ENCODE measurements around the gene ANXA4.
"Not testable (repeated sequence)": the region's sequence is repeated elsewhere in the genome, so short reads cannot be mapped to it uniquely, and the experiment has no call there.

Gene ANXA4

DNA sequence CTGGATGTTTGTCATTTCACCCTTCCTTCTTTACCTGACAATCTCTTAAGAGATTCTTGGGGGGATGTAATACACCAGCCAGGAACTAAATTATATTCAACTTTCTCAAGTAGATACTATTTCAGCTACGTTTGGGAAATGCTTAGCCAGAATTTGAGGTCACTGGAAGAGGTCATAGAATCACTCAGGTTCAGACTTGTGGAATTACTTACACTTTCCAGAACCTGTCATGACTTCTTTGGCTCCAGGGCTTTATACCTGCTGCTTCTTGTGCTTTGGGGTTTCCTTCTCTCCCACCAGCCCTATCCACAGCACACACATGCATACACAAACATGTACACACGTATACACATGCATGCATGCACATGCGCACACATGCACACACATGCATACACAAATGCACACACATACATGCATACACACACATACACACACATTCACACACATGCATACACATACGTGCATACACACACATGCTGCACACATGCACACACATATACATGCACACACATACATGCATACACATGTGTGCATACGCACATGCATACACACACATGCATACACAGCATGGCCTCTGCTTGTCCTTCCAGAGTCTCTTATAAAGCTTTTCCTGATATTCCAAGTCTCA, 23.5 kb upstream of the ANXA4 start:
- in situ Hi-C loops (cut with MboI; ENCODE audit: low sequenced_read_pairs): no loop called here

DNA sequence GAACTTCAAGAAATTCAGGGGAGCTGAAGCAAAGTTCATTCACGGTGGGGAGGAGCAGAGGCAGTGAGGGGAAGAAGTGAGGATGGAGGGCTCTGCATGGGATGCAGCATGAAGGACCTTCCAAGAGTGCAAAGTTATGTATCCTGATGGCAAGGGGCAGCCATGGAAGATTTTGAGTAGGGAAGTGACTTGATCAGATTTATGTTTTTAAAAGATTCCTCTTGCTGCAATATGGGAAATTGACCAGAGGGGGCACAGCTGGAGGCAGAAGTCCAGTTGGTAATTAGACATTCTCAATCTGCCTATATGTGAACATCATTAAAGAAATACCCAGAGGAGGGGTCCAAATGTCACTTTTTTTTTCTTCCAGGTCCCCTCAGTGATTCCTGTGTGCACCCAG, 21.5 kb upstream of the ANXA4 start:
- in situ Hi-C loops (cut with MboI; ENCODE audit: low sequenced_read_pairs): no loop called here

DNA sequence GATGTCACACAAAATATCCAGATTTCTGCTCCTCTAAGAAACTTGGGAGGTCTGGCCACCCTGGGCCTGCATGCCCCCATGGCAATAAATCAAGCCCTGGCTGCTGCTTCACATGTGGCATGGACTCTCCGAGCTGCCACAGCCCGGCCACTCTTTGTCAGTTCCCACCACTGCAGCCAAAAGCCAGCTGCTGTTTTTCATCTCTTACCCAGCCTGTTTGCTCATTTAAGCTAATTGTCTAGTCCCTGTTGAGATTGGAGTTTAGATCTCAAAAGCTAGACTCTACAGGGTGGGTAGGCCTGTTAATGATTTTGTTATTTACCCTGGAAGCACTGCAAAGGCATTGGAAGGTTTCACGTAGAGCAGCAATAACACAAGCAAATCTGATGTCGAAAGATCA, 20.9 kb upstream of the ANXA4 start:
- in situ Hi-C loops (cut with MboI; ENCODE audit: low sequenced_read_pairs): no loop called here

DNA sequence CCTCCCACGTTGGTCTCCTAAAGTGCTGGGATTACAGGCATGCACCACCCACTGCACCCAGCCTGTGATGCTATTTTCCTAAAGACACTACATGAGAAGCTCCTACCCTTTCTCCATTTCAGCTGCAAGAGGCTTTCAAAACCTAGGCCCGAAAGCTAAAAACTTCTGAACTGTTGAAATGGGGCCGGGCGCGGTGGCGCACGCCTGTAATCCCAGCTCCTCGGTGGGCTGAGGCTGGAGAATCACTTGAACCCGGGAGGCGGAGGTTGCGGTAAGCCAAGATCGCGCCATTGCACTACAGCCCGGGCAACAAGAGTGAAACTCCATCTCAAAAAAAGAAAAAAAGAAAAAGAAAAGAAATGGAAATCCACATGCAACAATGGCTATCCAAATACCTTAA, 18.1 kb upstream of the ANXA4 start:
- in situ Hi-C loops (cut with MboI; ENCODE audit: low sequenced_read_pairs): no loop called here

DNA sequence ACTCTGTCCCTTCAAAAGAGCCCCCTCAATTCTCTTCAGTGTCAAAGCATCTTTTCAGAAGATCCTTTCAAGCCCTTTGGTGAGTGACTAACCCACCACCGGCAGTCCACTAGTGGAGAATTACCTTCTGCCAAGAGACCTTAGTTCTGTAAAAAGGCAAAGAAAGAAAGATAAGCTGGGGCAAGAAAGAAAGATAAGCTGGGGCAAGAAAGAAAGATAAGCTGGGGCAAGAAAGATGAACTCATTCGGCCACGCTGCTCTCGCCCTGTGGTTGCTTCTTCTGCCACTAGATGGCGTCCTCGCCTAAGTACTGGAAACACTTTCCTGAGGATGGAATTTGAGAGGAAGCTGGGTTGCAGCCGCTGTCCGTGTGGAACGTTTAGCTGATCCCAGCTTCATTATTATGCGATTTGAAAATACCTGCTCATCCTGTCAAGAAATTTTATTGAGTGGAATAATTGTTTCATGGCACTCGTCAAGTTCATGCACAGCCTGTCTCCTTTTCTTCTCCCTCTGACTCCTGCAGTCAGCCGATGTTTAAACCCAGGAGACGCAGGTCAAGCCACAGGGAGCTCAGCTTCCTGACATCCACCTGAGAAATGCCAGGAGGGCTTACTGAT, 17.3 kb upstream of the ANXA4 start:
- in situ Hi-C loops (cut with MboI; ENCODE audit: low sequenced_read_pairs): no loop called here

DNA sequence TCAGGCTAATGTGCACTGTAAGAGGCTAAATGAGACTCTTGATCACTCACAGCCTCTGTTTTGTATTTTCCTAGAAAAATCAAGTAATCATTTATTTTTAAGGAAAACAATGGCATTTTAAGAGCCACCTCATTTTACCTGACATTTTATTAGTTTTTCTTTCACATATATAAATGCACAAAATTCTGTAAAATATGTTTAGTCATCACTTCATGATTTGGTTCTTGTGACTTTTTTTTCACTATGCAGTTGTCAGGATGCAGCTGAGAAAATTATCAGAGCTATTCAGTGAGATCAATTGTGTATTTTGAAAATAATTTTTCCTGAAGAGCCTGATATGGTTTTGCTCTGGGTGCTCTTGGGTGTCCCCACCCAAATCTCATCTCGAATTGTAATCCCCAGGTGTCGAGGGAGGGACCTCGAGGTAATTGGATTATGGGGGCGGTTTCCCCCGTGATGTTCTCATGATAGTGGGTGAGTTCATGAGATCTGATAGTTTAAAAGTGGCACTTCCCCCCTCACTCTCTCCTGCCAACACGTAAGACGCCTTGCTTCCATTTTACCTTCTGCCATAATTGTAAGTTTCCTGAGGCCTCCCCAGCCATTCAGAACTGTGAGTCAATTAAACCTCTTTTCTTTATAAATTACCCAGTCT, 16.1 kb upstream of the ANXA4 start:
- in situ Hi-C loops (cut with MboI; ENCODE audit: low sequenced_read_pairs): no loop called here

DNA sequence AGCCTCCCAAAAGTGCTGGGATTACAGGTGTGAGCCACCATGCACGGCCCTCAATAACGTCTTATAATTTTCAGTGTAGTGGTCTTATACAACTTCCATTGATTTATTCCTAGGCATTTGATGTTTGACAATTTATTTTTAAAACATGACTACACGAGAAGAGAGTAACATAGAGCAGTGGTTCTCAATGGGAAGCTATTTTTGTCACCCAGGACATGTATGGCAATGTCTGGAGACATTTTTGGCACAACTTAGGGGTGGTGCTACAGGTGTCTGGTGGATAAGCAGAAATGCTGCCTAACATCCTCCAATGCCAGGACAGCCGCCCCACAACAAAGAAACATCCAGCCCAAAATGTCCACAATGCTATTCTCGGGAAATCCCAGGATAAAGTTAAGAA, 12.7 kb upstream of the ANXA4 start:
- in situ Hi-C loops (cut with MboI; ENCODE audit: low sequenced_read_pairs): no loop called here

DNA sequence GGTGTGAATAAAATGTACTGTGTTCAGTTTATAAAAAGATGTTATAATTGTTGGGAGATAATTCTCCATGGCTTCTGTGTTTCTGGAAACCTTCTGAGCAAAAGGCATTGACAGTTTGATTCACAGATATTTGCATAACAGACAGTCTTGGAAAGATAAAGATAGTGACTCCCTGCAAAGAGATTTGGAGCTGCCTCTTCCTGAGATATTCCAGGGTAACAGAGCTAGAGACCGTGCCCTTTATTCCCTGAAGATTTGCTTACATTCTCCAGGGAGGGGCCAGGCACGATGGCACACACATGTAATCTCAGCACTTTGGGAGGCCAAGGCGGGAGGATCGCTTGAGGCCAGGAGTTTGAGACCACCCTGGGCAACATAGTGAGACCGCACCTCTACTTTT, 12.2 kb upstream of the ANXA4 start:
- in situ Hi-C loops (cut with MboI; ENCODE audit: low sequenced_read_pairs): no loop called here

DNA sequence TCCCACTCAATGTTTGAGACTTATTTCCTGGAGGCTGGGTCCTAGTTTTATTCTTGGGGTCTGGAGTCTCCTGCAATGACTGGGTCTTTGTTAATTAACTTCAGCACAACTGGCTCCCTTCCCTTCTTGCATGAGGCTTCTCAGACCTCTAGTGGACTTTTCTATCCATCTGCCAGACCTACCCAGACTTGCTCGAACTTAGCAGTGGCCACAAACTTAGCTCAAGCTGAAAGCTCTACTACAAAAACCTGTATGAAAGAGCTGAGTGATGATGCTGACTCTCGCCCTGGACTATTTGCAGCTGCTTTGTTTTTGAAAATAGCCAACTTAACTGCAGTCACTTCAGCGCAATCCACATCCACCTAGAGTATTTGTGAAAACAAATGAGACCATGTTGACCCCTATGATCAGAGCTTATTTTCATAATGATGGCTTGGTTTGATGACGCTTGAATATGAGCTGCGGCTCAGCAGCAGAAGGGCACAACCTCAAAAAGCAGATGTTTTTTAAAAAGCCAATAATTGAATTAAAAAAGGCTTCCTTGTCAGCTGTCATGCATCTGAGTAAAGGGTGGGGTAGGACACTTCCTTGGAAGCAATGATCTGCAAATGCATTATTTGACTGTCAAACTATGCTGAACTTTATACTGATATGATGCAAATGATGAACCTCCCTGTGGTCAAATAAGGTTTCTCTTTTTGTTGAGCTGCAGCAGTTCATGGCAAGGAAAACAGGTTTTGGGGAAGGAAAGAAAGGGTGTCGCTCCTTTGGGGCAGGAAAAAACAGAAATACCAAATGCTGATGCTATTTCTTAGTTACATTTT, 10.6 kb upstream of the ANXA4 start:
- in situ Hi-C loops (cut with MboI; ENCODE audit: low sequenced_read_pairs): no loop called here

DNA sequence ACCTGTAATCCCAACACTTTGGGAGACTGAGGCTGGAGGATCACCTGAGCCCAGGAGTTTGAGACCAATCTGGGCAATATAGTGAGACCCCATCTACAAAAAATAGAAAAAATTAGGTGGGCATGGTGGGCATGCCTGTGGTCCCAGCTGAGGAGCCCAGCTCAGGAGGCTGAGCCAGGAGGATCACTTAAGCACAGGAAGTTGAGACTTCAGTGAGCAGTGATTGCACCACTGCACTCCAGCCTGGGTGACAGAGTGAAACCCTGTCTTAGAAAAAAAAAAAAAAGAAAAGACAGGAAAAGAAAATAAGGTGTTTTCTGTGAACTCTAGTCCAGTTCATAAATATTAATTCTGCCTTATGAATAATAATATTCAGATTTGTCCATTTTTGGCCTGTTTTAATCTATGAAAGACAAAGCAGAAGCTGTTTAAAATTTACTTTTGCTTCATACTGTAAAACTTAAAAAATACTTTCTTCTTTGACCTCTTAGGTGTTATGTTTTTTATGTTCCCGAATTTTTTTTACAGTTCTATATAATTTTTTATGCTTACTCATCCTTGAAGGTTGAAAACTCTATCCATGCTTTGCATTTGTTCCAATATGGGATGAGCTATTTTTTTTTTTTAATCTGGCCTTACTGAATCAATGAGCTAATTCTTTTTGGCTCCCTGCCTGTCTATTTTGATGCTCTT, 8.4 kb upstream of the ANXA4 start:
- in situ Hi-C loops (cut with MboI; ENCODE audit: low sequenced_read_pairs): no loop called here

DNA sequence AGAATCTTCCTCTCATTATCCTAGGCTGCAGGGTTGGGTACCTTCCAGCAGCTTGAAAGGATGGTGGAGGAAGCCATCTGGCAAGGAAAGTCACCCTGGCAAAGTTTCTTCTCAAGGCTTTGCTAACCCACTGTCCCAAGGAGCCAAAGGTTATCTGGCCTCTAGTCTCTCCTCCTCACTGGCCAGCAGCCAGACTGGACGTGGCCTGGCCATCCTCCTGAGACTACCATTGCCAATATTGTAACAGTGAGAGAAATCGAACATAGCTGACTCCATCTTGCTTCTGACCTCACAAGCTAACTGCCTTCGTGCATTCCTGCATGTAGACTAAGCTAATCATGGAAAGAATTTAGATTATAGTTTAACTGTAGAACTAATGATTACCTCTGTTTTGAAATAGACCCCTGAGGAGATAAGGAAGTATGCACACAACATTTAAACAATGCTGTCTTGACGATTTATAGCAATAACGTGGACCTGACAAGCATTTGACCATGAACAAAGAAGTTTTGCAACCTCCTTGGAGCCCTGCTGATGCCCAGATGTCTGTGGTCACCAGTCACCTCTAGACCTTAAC, 7.8 kb upstream of the ANXA4 start:
- in situ Hi-C loops (cut with MboI; ENCODE audit: low sequenced_read_pairs): no loop called here

DNA sequence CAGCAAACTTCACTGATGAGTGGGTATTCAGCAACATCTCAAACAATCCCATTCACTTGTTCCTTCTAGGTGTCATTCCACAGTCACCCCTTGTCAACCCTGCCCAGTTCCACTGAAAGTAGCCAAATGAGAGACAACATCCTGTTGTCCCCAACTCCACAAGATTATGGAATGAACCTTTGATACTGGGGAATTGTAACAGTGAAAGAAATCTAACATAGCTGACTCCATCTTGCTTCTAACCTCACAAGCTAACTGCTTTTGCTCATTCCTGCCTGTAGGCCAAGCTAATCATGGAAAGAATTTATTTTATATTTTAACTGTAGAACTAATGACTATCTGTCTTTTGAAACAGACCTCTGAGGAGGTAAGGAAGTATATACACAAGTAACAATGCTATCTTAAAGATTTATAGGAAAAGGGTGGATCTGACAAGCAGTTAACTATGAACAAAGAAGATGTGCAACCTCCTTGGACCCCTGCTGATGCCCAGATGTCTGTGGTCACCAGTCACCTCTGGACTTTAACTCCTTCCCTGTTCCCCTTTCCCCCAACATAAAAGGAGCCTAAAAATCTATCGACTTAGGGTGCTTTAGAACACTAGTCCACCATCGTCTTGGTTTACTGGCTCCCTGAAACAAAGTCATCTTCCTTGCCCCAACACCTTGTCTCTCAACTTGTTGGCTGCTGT, 6.9 kb upstream of the ANXA4 start:
- in situ Hi-C loops (cut with MboI; ENCODE audit: low sequenced_read_pairs): no loop called here

DNA sequence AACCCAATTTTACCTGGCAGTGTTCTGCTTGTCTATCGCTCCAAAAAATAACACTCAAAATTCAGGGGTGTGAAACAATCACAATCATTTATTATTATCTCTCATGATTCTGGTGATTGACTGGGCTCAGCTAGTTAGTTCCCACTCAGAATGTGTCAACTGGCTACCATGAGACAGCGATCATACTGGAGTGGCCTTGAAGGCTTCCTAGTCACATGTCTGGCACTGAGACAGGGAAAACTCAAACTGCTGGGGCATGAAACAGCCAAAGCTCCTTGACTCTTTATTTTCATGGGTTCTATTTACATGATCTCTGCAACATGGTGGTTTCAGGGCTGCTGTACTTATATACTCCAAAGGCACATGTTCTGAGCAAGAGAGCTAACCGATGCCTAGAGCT, 6.2 kb upstream of the ANXA4 start:
- in situ Hi-C loops (cut with MboI; ENCODE audit: low sequenced_read_pairs): no loop called here

DNA sequence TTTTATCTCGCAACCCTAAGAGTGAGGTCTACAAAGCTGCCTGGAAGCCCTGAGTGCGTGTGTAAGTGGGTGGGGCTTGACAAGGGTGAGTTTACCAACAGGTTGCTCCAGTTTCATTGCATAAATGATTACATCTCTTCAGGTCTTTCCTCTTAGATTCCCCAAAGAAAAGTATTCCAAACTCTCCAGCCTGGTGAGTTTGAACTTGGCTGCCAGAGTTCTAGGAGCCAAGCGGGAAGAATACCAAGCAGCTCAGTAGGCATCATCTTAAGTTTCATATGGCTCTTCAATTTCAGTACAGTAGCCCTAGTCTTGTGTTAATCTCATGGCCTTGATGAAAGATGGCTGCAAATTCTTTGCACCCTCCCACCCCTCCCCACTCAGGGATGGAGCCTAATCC, 3.8 kb upstream of the ANXA4 start:
- in situ Hi-C loops (cut with MboI; ENCODE audit: low sequenced_read_pairs): not testable (repeated sequence)

DNA sequence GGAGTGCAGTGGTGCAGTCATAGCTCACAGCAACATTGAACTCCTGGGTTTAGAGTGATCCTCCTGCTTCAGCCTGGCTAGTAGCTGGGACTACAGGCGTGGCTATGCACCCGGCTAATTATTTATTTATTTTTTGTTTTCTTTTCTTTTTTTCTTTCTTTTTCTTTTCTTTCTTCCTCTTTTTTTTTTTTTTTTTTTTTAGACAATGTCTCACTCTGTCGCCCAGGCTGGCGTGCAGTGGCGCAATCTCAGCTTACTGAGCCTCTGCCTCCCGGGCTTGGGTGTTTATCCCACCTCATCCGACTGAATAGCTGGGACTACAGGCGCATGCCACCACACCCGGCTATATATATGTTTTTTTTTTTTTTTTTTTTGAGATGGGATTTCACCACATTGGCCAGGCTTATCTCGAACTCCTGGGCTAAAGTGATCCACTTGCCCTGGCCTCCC, 1.4 kb upstream of the ANXA4 start:
- in situ Hi-C loops (cut with MboI; ENCODE audit: low sequenced_read_pairs): no loop called here

DNA sequence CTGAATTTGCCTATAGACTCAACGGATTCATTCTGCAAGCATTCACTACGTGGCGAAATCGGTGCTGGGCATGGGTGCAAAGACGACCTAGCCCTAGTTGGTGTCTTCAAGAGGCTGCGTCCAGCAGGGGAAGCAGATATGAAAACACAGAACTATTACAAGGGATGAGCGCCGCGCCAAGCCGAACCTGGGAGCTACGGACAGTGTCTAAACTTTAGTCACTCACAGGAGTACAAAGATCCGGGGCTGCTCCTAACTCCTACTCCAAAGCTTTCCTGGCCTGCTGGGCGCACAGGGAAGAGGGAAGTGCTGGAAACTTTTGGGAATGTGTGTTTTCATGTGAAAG, 732 bp upstream of the ANXA4 start:
- in situ Hi-C loops (cut with MboI; ENCODE audit: low sequenced_read_pairs): no loop called here

DNA sequence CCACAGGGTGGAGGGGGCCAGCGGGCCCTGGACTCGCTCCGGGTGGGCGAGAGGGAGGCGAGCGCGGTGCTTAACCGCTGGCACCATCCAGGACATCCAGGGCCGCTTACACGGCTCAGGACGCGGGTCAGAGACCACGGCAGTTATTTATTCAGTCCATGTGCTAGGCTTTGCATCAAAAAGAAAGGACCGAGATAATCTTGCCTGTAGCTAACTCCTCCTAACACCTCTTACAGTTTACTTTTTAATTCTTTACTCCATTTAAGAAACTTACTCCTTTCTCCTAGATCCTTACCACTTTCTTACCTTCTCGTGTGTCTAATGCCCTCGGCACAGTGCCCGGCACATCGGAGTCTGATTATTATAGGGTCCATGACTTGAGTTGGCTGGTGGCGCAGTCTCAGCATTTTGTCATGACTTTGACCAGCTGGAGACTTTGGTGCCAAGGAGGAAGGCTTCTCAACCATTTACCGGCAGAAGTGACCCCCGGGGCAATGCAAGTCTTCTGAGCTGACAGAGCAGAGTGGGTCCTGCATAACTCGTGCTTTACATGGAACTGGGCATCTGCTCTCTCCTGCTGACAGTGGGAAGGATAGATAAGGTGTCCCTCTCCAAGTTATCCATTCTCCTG, 503 bp downstream of the ANXA4 start:
- in situ Hi-C loops (cut with MboI; ENCODE audit: low sequenced_read_pairs): no loop called here

DNA sequence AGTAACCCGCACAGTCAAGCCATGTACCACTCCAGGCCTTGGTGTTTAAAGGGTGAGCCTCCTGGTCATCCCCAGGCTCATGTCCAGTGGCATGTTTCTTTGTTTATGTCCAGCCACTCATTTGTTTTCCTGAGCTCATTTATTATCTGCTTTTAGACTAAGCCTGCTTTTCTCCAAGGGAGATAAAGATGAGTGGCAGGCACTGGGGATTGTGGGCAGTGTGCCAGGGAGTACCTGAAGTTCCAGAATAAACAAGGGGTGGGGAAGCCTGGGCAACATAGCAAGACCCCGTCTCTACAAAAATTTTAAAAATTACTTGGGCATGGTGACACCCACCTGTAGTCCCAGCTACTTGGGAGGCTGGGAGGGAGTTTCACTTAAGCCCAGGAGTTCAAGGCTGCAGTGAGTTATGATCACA, 1.9 kb downstream of the ANXA4 start:
- in situ Hi-C loops (cut with MboI; ENCODE audit: low sequenced_read_pairs): no loop called here

DNA sequence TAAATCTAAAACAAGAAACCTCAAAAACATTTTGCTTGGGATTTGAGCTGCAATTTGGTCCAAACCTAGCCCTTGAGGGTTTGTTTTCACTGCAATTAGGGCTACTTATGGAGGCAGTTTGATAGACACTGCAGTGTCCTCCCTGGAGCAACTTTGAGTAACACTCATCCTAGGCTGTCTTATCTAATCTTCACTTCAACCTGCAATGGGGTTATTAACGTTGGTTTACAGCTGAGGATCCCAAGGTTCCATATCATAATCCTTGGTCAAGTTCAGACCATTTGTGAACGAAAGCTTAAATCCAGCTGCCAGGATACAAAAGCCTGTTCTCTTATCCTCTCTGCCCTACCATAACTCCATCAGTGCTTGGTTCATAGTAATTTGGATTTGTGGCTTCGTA, 2.5 kb downstream of the ANXA4 start:
- in situ Hi-C loops (cut with MboI; ENCODE audit: low sequenced_read_pairs): no loop called here

DNA sequence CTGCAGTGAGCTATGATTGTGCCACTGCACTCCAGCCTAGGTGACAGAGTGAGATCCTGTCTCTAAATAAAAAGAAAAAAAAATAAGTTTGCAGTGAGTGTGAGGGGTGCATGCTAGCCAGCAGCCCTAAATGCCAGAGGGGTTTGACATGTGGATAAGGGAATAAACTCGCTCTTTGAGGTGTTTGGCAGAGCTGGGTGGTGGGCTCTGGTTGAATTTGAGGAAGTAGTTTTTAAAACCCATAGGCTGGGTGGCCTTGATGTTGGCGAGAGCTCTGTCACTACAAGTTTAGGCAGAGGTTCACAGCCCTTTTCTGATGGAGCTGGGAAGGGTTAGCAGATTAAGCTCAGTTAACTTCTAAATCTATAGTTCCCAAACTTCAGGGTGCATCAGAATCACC, 3.1 kb downstream of the ANXA4 start:
- in situ Hi-C loops (cut with MboI; ENCODE audit: low sequenced_read_pairs): no loop called here

Measured in HL-60/S4 treated with retinoic acid at 250 ng/mL for 4 days and 3 days (cell line).